Activated CD8-positive, alpha-beta memory T cell treated with anti-CD3 and anti-CD28 coated beads for 48 hours (primary cell): Measurements from ENCODE around the gene TTC38.
"Not testable (repeated sequence)": the region's sequence is repeated elsewhere in the genome, so short reads cannot be mapped to it uniquely, and the experiment has no call there.

Source experiments
- DNase-seq, 3 experiments: peaks; one replicate each; pipeline ENCODE4 v3.0.0-alpha.2; 2020; ENCODE audit warnings: low read depth in 2 of 3, low spot score in 2 of 3

The TTC38 gene

DNA sequence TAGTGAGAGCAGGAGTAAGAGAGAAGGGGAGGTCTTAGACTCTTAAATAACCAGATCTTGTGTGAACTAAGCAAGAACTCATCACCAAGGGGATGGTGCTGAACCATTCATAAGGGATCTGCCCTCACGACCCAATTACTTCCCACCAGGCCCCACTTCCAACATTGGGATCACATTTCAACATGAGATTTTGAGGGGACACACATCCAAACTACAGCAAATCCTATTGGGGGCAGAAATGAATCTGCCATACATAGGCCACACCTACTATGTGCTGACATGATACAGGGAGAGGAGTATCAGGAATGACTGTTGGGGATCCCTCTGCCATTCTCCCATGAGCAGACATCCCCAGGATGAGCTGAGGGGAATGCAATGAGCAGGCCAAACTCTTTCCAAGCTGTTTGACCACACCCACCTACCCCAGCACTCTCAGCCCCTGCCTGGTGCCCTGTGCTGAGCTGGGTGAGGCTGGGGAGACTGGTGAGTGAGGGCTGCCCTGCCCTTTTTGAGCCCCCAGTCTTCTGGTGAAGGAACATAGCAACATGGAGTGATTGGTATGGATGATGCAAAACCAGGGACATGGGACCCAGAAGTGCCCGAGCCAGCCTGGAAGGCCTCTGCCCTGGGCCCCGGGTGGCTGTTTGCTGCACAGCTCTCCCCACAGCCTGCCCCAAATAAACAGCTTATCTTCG, 27.6 kb downstream of the TTC38 start:
- no peak for DNase-seq

DNA sequence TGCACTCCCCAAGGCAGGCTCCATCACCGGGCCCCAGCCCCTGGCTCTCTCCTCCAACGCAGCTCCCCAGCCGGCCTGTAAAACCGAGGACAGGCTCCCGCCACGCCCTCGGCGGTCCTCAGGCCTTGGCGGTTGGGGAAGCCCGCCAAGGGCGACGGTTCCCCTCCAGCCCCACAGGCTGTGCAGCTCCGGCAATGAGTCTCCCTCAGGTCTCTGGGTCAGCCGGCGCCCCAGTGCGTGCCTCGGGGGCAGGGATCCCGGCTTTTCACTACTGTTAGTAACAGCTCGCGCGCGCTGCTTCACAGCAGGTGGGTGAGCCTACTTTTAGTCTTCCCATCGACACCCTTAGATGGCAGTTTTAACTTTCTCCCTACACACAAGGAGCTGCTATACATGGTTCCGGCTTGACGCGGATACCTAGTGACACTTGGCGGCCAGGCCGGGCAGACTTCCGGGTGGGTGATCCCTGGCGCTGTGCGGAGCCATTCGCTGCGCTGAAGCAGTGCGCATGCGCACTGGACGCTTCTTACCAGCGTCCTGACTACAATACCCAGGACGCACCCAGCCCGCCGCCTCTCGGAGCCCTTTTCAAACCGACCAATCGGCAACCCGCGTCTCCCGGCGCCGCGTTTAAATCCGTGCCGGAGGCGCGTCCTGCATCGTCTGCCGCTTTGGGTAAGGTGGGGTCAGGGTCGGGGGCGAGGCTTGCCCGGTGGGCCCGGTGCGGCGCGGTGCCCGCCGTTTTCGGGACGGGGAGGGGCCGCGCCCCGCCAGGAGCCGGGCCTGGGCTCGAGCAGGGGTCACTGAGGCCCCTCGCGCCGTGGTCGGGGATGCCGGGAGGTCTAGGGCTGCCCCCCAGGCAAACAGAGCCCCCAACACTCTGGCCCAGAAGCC, 28.7 kb downstream of the TTC38 start, which contains the start of gene GTSE1:
Gene GTSE1, plus strand, starts transcription at position 614 of the 894 bp plus-strand sequence. CDS start 531 bp downstream, outside the sequence.
- DNase-seq, result peak; percentile 80 to 97 (median 95)

DNA sequence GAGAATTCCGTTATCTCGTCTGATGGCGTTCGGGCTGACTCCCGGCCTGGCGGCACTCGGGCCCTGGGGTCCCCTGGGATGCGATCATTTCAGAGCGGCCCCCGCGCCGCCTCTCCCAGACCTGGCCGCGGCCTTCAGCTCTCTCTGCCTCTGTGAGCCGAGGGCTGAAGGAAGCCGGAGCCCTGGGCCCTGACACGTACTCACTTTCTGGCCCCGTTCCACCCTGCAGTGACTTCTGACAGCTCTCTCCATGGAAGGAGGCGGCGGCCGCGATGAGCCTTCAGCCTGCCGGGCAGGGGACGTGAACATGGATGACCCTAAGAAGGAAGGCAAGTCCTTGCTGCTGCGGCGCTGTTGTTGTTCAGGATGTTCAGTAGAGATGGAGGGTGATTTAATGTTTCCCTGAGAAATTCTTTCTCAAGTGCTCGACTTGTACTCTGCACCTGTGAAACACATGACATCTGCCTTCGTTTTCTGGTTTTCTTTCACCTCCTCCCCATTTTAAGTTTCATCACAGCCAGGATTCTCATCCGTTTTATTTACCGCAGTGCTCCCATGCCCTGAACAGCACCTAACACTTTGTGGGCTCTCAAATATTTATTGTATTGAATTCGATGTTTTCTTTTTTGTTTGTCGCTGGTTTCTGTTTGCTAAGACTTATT, 29.5 kb downstream of the TTC38 start:
- peak in 1 of 3 experiments; percentile 18 for DNase-seq

DNA sequence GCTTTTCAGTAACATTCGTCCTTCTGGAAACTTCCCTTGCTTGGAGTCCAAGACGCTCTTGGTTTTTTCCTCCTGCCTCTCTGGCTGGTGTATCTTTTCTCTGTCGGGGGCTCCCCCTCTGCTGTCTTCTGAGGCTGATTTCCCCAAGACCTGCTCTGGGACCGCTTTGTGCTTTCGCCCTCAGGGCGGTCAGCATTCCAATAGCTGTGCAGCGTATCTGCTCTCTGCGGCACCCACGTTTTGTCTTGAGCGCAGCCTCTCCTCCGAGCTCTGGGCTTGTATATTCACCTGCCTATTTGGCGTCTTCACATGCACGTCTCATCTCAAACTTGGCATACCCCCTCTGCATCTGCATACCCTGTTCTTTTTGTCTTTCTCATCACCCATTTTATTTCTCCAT, 31.3 kb downstream of the TTC38 start:
- no peak for DNase-seq

DNA sequence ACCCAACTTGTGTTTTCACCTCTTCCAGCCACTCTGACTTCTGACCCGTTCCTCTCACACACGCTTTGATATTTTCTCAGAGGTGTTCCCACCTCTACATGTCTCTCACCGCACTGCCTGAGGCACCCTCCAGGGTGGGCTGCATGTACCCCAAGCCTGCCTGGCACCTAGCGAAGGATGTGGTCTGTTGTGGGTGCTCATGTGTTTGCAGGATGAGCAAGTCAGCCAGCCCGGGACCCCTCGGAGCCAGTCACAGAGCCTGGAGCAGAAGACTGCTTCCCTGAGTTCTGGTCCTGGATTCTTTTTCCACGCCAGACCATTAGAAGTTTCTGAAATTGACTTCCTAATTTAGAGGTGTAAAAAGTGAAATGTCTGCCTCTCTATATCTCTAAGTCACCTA, 32.7 kb downstream of the TTC38 start:
- DNase-seq, result no peak

DNA sequence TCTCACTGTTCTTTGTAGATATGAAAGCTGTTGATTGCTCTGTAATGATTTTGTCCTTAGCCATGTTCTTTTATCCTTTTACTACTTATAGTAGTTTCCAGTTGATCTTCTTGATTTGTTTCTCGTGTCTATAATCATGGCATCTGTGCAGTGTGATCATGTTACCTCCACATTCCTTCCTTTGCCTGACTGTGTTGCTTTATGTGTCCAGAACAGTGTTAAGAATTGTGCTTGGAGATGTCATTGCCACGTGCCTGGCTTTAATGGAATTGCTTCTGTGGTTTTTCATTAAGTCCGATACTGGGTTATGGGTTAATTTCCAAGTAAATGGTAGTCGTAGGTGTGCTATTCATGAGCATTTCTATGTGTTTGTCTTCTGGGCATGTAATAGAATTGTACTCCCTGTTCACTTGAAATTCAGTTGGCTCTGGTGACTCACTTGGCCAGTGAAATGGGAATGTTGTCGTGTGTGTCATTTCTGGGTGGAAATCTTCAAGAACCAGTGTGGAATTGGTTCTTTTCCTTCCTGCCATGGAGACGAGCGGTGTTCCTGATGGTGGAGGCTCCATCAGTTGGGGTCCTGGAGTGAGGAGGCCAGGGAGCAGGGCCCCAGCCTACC, 35.6 kb downstream of the TTC38 start:
- no peak for DNase-seq

DNA sequence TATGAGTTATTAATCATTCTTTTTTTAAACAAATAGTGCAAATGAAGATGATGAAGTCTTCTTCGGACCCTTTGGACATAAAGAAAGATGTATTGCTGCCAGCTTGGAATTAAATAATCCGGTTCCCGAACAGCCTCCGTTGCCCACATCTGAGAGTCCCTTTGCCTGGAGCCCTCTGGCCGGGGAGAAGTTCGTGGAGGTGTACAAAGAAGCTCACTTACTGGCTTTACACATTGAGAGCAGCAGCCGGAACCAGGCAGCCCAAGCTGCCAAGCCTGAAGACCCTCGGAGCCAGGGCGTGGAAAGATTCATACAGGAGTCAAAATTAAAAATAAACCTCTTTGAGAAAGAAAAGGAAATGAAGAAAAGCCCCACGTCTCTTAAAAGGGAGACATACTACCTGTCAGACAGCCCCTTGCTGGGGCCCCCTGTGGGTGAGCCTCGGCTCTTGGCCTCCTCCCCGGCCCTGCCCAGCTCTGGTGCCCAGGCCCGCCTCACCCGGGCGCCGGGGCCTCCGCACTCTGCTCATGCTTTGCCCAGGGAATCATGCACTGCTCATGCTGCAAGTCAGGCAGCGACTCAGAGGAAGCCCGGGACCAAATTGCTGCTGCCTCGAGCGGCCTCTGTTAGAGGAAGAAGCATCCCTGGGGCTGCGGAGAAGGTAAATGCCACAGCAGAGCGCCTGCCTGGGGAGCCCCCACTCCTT, 40.6 kb downstream of the TTC38 start:
- DNase-seq, result no peak

DNA sequence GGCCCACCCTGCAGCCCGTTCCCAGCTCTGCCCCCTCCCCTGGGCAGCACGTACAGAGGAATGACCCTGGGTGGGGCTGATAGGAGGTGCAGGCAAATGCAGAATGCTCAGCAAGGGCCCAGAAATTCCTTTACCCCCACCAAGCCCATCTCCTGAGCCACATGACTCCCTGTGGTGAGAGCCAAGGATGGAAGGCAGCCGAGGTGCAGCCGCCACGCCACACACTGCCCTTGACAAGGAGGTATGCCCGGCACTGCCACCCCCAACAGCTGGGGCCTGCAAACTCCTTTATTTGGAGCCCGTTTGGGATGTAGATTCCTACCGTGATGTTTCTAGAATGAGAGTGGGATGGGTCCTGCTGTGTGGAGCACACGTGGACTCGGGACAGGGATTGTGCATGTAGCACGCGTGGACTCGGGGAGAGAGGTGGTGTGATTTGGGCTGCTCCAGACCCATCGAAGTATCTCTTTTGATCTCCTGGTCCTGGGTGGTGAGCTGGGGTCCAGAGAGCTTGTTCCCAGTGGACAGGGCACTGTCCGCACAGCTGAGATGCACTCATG, 41.8 kb downstream of the TTC38 start:
- no peak for DNase-seq

DNA sequence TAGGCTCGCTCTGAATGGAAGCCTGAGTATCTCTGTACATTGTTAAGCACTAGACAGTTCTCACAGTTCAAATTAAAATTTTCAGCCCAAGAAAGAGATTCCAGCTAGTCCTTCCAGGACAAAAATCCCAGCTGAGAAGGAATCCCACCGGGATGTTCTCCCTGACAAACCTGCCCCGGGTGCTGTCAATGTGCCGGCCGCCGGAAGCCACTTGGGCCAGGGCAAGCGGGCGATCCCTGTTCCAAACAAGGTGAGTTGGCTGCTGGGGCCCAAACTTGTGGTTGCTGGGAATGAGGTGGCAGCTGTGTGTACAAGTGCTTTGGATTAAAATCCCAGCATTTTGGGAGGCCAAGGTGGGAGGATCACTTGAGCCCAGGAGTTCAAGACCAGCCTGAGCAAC, 44.2 kb downstream of the TTC38 start:
- no peak for DNase-seq

DNA sequence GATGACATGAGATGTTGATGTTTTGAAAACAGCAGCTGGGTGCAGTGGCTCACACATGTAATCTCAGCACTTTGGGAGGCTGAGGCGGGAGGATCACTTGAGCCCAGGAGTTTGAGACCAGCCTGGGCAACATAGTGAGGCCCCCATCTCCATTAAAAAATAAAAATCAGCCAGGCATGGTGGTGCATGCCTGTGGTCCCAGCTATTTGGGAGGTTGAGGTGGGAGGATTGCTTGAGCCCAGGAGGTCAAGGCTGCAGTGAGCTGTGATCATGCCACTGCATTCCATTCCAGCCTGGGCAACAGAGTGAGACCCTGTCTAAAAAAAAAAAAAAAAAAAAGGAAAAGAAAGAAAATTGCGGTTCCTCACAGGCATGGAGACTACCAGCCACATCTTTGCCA, 45.0 kb downstream of the TTC38 start:
- not testable (repeated sequence) for DNase-seq

DNA sequence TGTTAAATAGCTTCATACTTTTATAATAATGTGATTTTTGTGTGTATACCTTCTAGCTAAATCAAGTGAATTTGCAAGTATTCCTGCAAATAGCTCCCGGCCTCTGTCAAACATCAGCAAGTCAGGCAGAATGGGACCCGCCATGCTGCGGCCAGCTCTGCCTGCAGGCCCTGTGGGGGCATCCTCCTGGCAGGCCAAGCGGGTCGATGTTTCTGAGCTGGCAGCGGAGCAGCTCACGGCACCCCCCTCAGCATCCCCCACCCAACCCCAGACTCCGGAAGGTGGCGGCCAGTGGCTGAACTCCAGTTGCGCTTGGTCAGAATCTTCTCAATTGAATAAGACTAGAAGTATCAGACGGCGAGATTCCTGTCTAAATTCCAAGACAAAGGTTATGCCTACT, 48.2 kb downstream of the TTC38 start:
- DNase-seq, result no peak

DNA sequence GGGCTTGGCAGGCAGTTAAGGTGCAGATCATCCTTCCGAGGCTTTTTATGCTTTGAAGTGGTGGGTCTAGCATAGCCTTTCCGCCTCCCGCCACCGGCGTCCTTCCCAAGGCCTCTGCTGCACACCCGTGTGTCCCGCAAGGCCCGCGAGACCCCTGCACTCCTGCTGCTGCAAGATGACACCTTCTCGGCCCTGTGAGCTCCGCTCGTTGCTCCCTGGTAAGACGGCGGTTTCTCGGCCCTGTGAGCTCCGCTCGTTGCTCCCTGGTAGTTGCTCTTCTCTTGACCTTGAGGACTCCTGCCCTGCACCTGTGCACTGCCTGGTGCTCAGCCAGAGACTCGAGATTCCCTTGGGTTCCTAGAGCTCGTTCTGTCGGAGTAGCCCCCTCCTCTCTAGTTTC, 49.8 kb downstream of the TTC38 start:
- DNase-seq, result no peak

DNA sequence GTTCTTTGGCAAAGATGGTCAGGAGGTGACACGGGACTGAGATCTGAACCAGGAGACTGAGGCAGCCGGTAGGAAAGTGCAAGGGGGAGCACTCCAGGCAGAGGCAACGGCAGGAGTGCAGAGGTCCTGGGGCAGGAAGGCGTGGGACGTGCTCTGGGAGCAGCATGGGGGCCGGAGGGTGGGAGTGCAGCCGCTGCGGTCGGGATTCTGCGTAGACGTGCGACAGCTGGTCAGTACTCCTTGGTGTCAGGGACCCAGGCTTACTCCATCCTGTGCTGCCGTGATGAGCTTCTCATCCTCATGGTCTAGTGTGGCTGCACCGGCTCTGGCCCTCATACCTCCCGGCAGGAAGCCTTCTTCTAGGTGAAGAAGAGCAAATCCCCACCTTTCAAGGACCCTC, 50.8 kb downstream of the TTC38 start:
- DNase-seq, result no peak

DNA sequence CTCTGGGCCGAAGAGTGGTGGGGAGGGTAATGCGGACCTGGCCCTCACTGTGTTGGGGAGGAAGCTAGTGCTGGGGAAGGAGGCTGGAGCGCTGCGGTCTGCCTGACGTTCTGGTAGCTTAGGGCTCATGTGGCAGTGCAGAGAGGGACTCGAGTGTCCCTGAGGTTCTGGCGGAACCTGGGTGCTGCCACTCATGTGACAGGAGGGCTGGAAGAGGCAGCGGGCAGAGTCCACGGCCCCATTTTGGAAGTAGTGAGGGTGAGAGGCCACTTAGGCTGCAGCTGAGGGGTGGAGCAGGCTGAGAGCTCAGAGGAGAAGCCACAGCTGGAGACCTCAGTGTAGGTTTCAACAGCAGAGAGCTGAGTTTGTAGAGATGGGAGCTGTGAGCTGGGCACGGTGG, 51.5 kb downstream of the TTC38 start:
- no peak for DNase-seq

DNA sequence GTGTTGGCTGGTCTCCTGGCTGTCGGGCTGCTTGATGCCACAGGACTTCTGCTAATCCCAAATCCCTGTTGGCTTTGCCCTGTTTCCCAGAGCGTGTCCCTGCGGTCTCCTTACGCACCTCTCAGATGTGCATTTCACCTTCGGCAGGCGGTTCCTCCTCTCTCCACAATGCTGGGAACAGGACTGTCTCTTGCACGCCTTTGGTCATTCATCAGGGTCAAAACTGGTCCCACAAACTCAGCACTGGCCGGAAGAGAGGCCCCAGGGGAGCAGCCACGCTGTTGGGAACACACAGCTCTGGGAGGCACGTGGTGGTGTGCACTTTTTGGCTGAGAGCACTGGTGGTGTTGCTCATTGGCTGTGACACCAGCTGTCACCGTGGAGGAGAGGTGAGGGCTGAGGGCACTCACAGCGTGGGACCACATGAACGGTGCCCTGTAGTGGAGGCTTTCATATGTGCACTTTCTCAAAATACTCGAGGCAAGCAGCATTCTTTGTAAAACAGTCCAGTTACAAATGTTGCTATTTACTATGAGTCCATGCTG, 52.4 kb downstream of the TTC38 start:
- DNase-seq, result no peak

DNA sequence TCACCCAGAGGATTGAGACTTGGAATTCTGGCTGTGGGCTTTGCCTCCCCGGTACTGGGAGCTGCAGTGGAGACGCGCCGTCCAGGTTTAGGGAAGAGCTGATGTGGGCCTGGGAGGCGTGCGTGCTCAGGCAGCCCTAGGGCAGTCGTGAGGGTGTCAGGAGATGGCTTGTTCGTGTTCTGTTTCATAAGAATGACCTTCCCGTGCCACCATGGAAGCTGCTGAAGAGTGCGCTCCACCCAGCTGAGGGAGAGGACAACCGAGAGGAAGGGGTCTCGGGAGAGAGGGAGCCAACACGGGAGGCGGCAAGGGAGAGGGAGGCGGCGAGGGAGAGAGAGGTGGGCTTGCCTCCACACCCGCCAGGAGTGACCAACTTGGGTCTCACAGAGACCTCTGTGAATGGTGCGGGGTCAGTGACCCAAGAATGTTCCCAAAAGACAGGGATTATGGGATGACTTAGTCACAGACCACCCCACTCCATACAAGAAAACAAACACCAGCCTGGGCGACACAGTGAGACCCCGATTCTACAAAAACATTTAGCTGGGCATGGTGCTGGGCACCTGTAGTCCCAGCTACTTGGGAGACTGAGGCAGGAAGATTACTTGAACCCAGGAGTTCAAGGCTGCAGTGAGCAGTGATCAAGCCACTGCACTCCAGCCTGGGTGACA, 53.0 kb downstream of the TTC38 start:
- DNase-seq, result no peak

DNA sequence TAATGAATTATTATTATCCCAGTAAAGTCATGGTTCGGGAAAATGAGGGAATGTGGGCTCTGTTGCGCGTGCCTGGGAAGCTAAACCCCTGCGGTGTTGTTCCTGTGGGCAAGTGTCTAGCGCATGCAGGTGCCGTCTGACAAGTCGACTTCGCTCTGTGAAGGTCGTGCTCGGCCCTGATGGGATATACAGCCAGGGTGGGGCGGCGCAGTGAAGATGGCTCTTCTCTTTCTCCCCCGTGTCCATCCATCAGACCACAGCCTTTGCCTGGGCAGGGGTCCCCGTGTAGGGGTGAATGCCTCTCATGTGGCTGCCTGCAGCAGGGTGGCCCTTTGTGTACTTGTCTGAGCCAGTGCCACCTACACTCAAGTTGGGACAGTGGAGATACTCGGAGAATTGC, 54.9 kb downstream of the TTC38 start:
- DNase-seq, result no peak

DNA sequence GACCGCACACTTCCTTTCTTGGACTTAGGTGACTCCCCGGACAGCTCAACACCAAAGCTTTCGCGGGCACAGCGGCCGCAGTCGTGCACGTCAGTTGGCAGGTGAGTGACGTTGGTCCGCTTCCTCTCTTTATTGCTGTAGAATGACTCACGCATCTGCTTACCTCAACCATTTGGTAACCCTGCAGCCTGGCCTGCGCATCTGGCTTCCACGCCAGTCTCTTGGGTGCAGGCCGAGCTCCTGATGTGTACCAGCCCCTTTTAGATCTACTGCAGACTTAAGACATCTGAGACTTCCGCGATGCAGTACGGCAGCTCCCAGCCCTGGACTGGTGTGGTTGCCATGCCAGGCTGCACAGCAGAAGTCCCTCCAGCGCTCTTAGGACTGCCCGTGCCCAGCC, 55.4 kb downstream of the TTC38 start:
- DNase-seq, result no peak

DNA sequence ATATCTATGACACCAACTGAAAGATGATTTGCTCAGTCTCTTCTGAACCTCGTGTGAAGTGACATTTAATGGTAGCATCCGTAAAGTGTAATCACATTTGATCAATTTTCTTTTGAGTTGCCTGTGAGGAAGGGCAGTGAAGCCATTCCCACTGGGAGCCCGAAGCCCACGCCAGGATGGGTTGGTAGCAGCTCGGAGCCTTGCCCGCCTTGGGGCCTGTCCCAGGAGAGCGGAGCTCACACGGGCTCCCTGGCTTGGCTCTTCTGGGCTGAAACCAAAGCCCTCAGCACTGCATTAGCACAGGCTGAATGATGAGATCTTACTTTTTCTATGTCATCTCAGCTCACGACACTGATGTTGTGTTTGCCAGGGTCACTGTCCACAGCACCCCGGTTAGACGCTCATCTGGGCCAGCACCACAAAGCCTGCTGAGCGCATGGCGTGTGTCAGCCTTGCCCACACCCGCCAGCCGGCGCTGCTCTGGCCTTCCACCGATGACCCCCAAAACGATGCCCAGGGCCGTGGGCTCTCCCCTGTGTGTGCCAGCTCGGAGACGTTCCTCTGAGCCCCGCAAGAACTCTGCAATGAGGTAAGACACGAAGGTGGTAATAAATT, 58.4 kb downstream of the TTC38 start:
- DNase-seq, result no peak
